PFSK-1 (cell line): ENCODE data around the gene GADD45G.

Experiments used
- FOXP2 ChIP-seq: optimal IDR thresholded peaks from 2 replicates; pipeline ENCODE3; 2011; ENCODE audit warnings: borderline replicate concordance, control low read depth, inconsistent platforms; ENCODE audit not compliant: insufficient read depth; ENCODE audit errors: extremely low read length, extremely low read depth
- POLR2AphosphoS5 ChIP-seq: IDR thresholded peaks from 2 replicates; pipeline ENCODE4 v1.6.1; 2012; ENCODE audit warnings: low read depth, mild to moderate bottlenecking, control low read depth, low read length, moderate library complexity
- SIN3A ChIP-seq: IDR thresholded peaks from 2 replicates; pipeline ENCODE4 v1.6.1; 2012; ENCODE audit warnings: mild to moderate bottlenecking, low read length, moderate library complexity, borderline replicate concordance; ENCODE audit not compliant: insufficient read depth
- TAF1 ChIP-seq: IDR thresholded peaks from 2 replicates; pipeline ENCODE4 v1.6.1; 2012; ENCODE audit warnings: low read length, control low read depth, borderline replicate concordance; ENCODE audit not compliant: insufficient read depth
- TF ChIP-seq, protein P1 (sequence below), 2 experiments: IDR thresholded peaks; 2 replicates each; pipeline versions ENCODE4 v1.6.1 to v1.8.0; 2011 to 2012; ENCODE audit warnings: low read depth in 2 of 2, low read length in 2 of 2, control low read depth in 1 of 2, inconsistent platforms in 1 of 2, mild to moderate bottlenecking in 1 of 2, moderate library complexity in 1 of 2; ENCODE audit not compliant: insufficient read depth in 1 of 2

GADD45G gene

GRCh38 chr9:89597711-89598362, 7.0 kb upstream of the GADD45G start:
- TF ChIP-seq POLR2AphosphoS5 = no peak
- no peak for TF ChIP-seq FOXP2
- TF ChIP-seq, protein P1, sequence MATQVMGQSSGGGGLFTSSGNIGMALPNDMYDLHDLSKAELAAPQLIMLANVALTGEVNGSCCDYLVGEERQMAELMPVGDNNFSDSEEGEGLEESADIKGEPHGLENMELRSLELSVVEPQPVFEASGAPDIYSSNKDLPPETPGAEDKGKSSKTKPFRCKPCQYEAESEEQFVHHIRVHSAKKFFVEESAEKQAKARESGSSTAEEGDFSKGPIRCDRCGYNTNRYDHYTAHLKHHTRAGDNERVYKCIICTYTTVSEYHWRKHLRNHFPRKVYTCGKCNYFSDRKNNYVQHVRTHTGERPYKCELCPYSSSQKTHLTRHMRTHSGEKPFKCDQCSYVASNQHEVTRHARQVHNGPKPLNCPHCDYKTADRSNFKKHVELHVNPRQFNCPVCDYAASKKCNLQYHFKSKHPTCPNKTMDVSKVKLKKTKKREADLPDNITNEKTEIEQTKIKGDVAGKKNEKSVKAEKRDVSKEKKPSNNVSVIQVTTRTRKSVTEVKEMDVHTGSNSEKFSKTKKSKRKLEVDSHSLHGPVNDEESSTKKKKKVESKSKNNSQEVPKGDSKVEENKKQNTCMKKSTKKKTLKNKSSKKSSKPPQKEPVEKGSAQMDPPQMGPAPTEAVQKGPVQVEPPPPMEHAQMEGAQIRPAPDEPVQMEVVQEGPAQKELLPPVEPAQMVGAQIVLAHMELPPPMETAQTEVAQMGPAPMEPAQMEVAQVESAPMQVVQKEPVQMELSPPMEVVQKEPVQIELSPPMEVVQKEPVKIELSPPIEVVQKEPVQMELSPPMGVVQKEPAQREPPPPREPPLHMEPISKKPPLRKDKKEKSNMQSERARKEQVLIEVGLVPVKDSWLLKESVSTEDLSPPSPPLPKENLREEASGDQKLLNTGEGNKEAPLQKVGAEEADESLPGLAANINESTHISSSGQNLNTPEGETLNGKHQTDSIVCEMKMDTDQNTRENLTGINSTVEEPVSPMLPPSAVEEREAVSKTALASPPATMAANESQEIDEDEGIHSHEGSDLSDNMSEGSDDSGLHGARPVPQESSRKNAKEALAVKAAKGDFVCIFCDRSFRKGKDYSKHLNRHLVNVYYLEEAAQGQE (IDR thresholded peaks at IDR 0.05; ENCODE audit: insufficient read depth in 1 of 2, low read depth in 2 of 2, low read length in 2 of 2) = no peak
- TF ChIP-seq SIN3A = no peak
- no peak for TF ChIP-seq TAF1

GRCh38 chr9:89598363-89598713, 6.5 kb upstream of the GADD45G start:
- TF ChIP-seq POLR2AphosphoS5 = no peak
- TF ChIP-seq FOXP2 = no peak
- no peak for TF ChIP-seq TAF1
- TF ChIP-seq SIN3A = no peak
- TF ChIP-seq, protein P1 (IDR thresholded peaks at IDR 0.05; ENCODE audit: insufficient read depth in 1 of 2, low read depth in 2 of 2, low read length in 2 of 2) = no peak

- TF ChIP-seq SIN3A = no peak
- no peak for TF ChIP-seq TAF1
- no peak for TF ChIP-seq FOXP2
These were observed 5.9 kb upstream of the GADD45G start for GRCh38 chr9:89598926-89599325.

- TF ChIP-seq SIN3A (no peak), FOXP2 (no peak), POLR2AphosphoS5 (no peak), TAF1 (no peak)
- TF ChIP-seq, protein P1 (IDR thresholded peaks at IDR 0.05; ENCODE audit: insufficient read depth in 1 of 2, low read depth in 2 of 2, low read length in 2 of 2) = no peak
These were observed 4.0 kb upstream of the GADD45G start for GRCh38 chr9:89600831-89601230.

GRCh38 chr9:89601306-89601705, 3.5 kb upstream of the GADD45G start:
- TF ChIP-seq SIN3A = no peak
- TF ChIP-seq, protein P1 (IDR thresholded peaks at IDR 0.05; ENCODE audit: insufficient read depth in 1 of 2, low read depth in 2 of 2, low read length in 2 of 2) = no peak
- no peak for TF ChIP-seq TAF1
- TF ChIP-seq POLR2AphosphoS5 = no peak
- no peak for TF ChIP-seq FOXP2
